HepG2 (cell line): ENCODE results near the gene KIF1B.

ENCODE experiments used
- ARID4A ChIP-seq: sonication (generic); formaldehyde crosslinking; IDR thresholded peaks from 2 replicates; pipeline ENCODE4 v1.5.0; 2020; ENCODE audit warnings: mild to moderate bottlenecking, missing genetic modification reagents, borderline replicate concordance
- GABPB1 ChIP-seq: IDR thresholded peaks from 2 replicates; pipeline ENCODE4 v1.6.1; 2016; ENCODE audit warnings: mild to moderate bottlenecking, missing genetic modification reagents, moderate library complexity, missing compliant biosample characterization
- POLR2AphosphoS5 ChIP-seq: IDR thresholded peaks from 2 replicates; pipeline ENCODE4 v1.6.1; 2012; ENCODE audit warnings: low read depth, low read length
- POLR2G ChIP-seq: fragments of 200-400 bp; formaldehyde crosslinking; IDR thresholded peaks from 2 replicates; pipeline ENCODE4 v1.6.1; 2018; ENCODE audit warnings: mild to moderate bottlenecking, low read depth, low read length, moderate library complexity
- RFX5 ChIP-seq: IDR thresholded peaks from 2 replicates; pipeline ENCODE4 v1.6.1; 2011; ENCODE audit warnings: low read depth, low read length, improper control_type of control experiment
- SNAPC2 ChIP-seq: sonication (generic); formaldehyde crosslinking; IDR thresholded peaks from 2 replicates; pipeline ENCODE4 v1.8.1; 2022; ENCODE audit warnings: mild to moderate bottlenecking, missing genetic modification reagents
- TGIF2 ChIP-seq: IDR thresholded peaks from 2 replicates; pipeline ENCODE4 v1.6.1; 2016; ENCODE audit warnings: control low read depth, missing compliant biosample characterization
- YY1 ChIP-seq: IDR thresholded peaks from 2 replicates; pipeline ENCODE4 v1.6.1; 2011; ENCODE audit warnings: low read length, low read depth, moderate library complexity, mild to moderate bottlenecking; ENCODE audit not compliant: insufficient read depth, insufficient replicate concordance
- ZBTB20 ChIP-seq: sonication (generic); formaldehyde crosslinking; IDR thresholded peaks from 2 replicates; pipeline ENCODE4 v1.8.1; 2023; ENCODE audit warnings: missing genetic modification reagents, low read depth, mild to moderate bottlenecking, borderline replicate concordance
- ZBTB4 ChIP-seq: sonication (generic); formaldehyde crosslinking; IDR thresholded peaks from 2 replicates; pipeline ENCODE4 v1.4.0; 2020; ENCODE audit warnings: missing genetic modification reagents, mild to moderate bottlenecking, borderline replicate concordance
- ZBTB8A ChIP-seq: sonication (generic); formaldehyde crosslinking; IDR thresholded peaks from 2 replicates; pipeline ENCODE4 v1.4.0; 2020; ENCODE audit warnings: mild to moderate bottlenecking, low read depth, missing genetic modification reagents, borderline replicate concordance
- ZNF768 ChIP-seq: sonication (generic); formaldehyde crosslinking; IDR thresholded peaks from 2 replicates; pipeline ENCODE4 v1.4.0; 2020; ENCODE audit warnings: missing genetic modification reagents
- TF ChIP-seq, protein P1 (sequence below): sonication (generic); formaldehyde crosslinking; IDR thresholded peaks from 2 replicates; pipeline ENCODE4 v1.8.0; 2022; ENCODE audit warnings: low read depth, missing genetic modification reagents

DNA sequence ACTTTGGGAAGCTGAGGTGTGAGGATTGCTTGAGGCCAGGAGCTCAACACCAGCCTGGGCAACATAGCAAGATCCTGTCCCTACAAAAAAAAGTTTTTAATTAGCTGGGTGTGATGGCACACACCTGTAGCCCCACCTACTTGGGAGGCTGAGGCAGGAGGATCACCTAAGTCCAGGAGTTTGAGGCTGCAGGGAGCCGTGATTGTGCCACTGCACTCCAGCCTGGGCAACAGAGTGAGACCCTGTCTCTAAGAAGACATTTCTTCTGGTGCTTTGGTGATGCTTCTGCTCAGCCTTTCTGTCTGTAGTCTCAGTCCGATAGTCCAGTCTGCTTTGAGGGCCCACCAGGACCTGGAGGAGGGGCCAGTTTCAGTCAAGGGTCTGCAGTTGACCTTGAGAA, 196.8 kb downstream of the KIF1B start:
- no peak for TF ChIP-seq ZBTB20
- TF ChIP-seq YY1 = no peak
- no peak for TF ChIP-seq SNAPC2
- TF ChIP-seq, protein P1, sequence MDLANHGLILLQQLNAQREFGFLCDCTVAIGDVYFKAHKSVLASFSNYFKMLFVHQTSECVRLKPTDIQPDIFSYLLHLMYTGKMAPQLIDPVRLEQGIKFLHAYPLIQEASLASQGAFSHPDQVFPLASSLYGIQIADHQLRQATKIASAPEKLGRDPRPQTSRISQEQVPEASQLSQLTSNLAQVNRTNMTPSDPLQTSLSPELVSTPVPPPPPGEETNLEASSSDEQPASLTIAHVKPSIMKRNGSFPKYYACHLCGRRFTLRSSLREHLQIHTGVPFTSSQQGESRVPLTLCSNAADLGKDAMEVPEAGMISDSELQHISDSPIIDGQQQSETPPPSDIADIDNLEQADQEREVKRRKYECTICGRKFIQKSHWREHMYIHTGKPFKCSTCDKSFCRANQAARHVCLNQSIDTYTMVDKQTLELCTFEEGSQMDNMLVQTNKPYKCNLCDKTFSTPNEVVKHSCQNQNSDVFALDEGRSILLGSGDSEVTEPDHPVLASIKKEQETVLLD = no peak
- TF ChIP-seq TGIF2 (CRISPR knock-in tag) = no peak
- TF ChIP-seq RFX5 = no peak
- TF ChIP-seq ZNF768 (CRISPR knock-in tag) = no peak
- TF ChIP-seq ZBTB4 (CRISPR knock-in tag) = no peak
- no peak for TF ChIP-seq POLR2G
- TF ChIP-seq ARID4A (CRISPR knock-in tag) = no peak
- TF ChIP-seq ZBTB8A = no peak
- TF ChIP-seq POLR2AphosphoS5 = no peak
- TF ChIP-seq GABPB1 = no peak
